ENCODE results near the gene KCNH3.

The KCNH3 gene

GRCh38 chr12:49543914-49544815, 5.3 kb downstream of the KCNH3 start:
- no peak for TF ChIP-seq POLR2AphosphoS5 (IDR thresholded peaks at IDR 0.05; ENCODE audit: low read depth, low read length)
- TF ChIP-seq REST (IDR thresholded peaks at IDR 0.05; ENCODE audit: insufficient read depth in 1 of 2, low read depth in 2 of 2, low read length in 2 of 2), result no peak
- no peak for TF ChIP-seq TAF1 (IDR thresholded peaks at IDR 0.05; ENCODE audit: borderline replicate concordance, insufficient read depth, low read length)
- no peak for TF ChIP-seq FOXP2 (optimal IDR thresholded peaks at IDR 0.05; ENCODE audit: borderline replicate concordance, extremely low read depth, extremely low read length, insufficient read depth)

GRCh38 chr12:49545815-49546214, 7.0 kb downstream of the KCNH3 start:
- TF ChIP-seq FOXP2 (optimal IDR thresholded peaks at IDR 0.05; ENCODE audit: borderline replicate concordance, extremely low read depth, extremely low read length, insufficient read depth), result no peak
- TF ChIP-seq REST (IDR thresholded peaks at IDR 0.05; ENCODE audit: insufficient read depth in 1 of 2, low read depth in 2 of 2, low read length in 2 of 2), result no peak
- no peak for TF ChIP-seq POLR2AphosphoS5 (IDR thresholded peaks at IDR 0.05; ENCODE audit: low read depth, low read length)
- no peak for TF ChIP-seq TAF1 (IDR thresholded peaks at IDR 0.05; ENCODE audit: borderline replicate concordance, insufficient read depth, low read length)
- no peak for TF ChIP-seq SIN3A (IDR thresholded peaks at IDR 0.05; ENCODE audit: borderline replicate concordance, insufficient read depth, low read length)

- TF ChIP-seq POLR2AphosphoS5 (IDR thresholded peaks at IDR 0.05; ENCODE audit: low read depth, low read length) (no peak), TAF1 (IDR thresholded peaks at IDR 0.05; ENCODE audit: borderline replicate concordance, insufficient read depth, low read length) (no peak), FOXP2 (optimal IDR thresholded peaks at IDR 0.05; ENCODE audit: borderline replicate concordance, extremely low read depth, extremely low read length, insufficient read depth) (no peak), SIN3A (IDR thresholded peaks at IDR 0.05; ENCODE audit: borderline replicate concordance, insufficient read depth, low read length) (no peak), REST (IDR thresholded peaks at IDR 0.05; ENCODE audit: insufficient read depth in 1 of 2, low read depth in 2 of 2, low read length in 2 of 2) (no peak)
These were observed 7.7 kb downstream of the KCNH3 start for GRCh38 chr12:49546481-49546880.

- no peak for TF ChIP-seq SIN3A (IDR thresholded peaks at IDR 0.05; ENCODE audit: borderline replicate concordance, insufficient read depth, low read length)
- no peak for TF ChIP-seq FOXP2 (optimal IDR thresholded peaks at IDR 0.05; ENCODE audit: borderline replicate concordance, extremely low read depth, extremely low read length, insufficient read depth)
- no peak for TF ChIP-seq POLR2AphosphoS5 (IDR thresholded peaks at IDR 0.05; ENCODE audit: low read depth, low read length)
- no peak for TF ChIP-seq TAF1 (IDR thresholded peaks at IDR 0.05; ENCODE audit: borderline replicate concordance, insufficient read depth, low read length)
- no peak for TF ChIP-seq REST (IDR thresholded peaks at IDR 0.05; ENCODE audit: insufficient read depth in 1 of 2, low read depth in 2 of 2, low read length in 2 of 2)
These were observed 8.4 kb downstream of the KCNH3 start for GRCh38 chr12:49547090-49547690.

Data from PFSK-1 (cell line).